ENCODE data around the gene AIG1. TPM values are rescaled to one million over a fixed set of nuclear protein-coding genes. Genes with fewer than 3 reads are reported as not detected.

AIG1 gene
- polyA plus RNA-seq, 1 of the 3 experiments (the other 2 are of a cell fraction) = 36.8 TPM

GRCh38 chr6:143323729-143324470 lies 263.2 kb downstream of the AIG1 start:
- Histone ChIP-seq H3K27ac (ENCODE audit: low read depth in 2 of 2, low read length in 1 of 2) (no peak overlapping the region), H3F3A (replicated peaks; ENCODE audit: insufficient read depth) (peaks cover 3% of the 10 kb centered on the region), H3K9me3 (no peaks in the 10 kb centered on the region), H3K4me3 (ENCODE audit: low read depth in 2 of 2, low read length in 1 of 2) (no peak overlapping the region), H3K9ac (no peak overlapping the region), H3K9me2 (no peaks in the 10 kb centered on the region), H3K36me3 (replicated peaks in 1 of 2; ENCODE audit: control insufficient read depth in 1 of 2, insufficient read depth in 2 of 2, low read length in 1 of 2) (no peaks in the 10 kb centered on the region), H2AFZ (ENCODE audit: low read depth) (no peak overlapping the region), H3K4me2 (no peak overlapping the region), H3K4me1 (ENCODE audit: control insufficient read depth in 1 of 2, insufficient read depth in 2 of 2, low read depth in 1 of 2, low read length in 1 of 2) (no peaks in the 10 kb centered on the region), H3K27me3 (ENCODE audit: insufficient read depth) (no peaks in the 10 kb centered on the region), H4K20me1 (ENCODE audit: insufficient read depth) (no peaks in the 10 kb centered on the region), H3K79me2 (ENCODE audit: insufficient read depth) (no peaks in the 10 kb centered on the region)
- TF ChIP-seq EP300 (IDR thresholded peaks at IDR 0.05; ENCODE audit: borderline replicate concordance in 1 of 2, low read depth in 1 of 2, low read length in 1 of 2) = no peak
- no peak for TF ChIP-seq PBX3 (IDR thresholded peaks at IDR 0.05)
- TF ChIP-seq RFX5 (IDR thresholded peaks at IDR 0.05; ENCODE audit: low read length) = no peak
- TF ChIP-seq RXRA (IDR thresholded peaks at IDR 0.05; ENCODE audit: borderline replicate concordance, low read depth) = no peak
- TF ChIP-seq MEF2A (IDR thresholded peaks at IDR 0.05; ENCODE audit: borderline replicate concordance, low read depth) = no peak
- TF ChIP-seq USF1 (IDR thresholded peaks at IDR 0.05; ENCODE audit: borderline replicate concordance, low read depth) = no peak
- TF ChIP-seq MAX (IDR thresholded peaks at IDR 0.05; ENCODE audit: low read depth) = no peak
- no peak for TF ChIP-seq TAF1 (IDR thresholded peaks at IDR 0.05; ENCODE audit: borderline replicate concordance, low read depth, low read length)
- ChIA-PET CTCF (interaction anchor here (1.4 kb wide), 1 partner anchor 14 kb away, joined by 4 read pairs; no protein-coding TSS in a partner anchor), POLR2A (no interaction called here)
- DNase-seq = no peak
- 89% methylated on average over 3 of the region's 3 CpGs for WGBS (ENCODE audit: low lambda C conversion rate)

GRCh38 chr6:143325379-143326140 lies 264.9 kb downstream of the AIG1 start:
- 0 out of 4 replicates have a peak overlapping the region, but pooled peaks of 1 of the 2 experiments have one; percentile 11 for H3K27ac ChIP-seq (ENCODE audit: low read depth in 2 of 2, low read length in 1 of 2)
- peaks cover 3% of the 10 kb centered on the region for H3F3A ChIP-seq (replicated peaks; ENCODE audit: insufficient read depth)
- no peak overlapping the region for H3K4me3 ChIP-seq (ENCODE audit: low read depth in 2 of 2, low read length in 1 of 2)
- ChIA-PET CTCF (interaction anchor here (1.5 kb wide), 1 partner anchor 12 kb away, joined by 8 read pairs; no protein-coding TSS in a partner anchor), POLR2A (no interaction called here)
- H3K4me2 ChIP-seq = no peak overlapping the region
- H3K4me1 ChIP-seq (ENCODE audit: control insufficient read depth in 1 of 2, insufficient read depth in 2 of 2, low read depth in 1 of 2, low read length in 1 of 2) = no peaks in the 10 kb centered on the region
- H3K36me3 ChIP-seq (replicated peaks in 1 of 2; ENCODE audit: control insufficient read depth in 1 of 2, insufficient read depth in 2 of 2, low read length in 1 of 2) = no peaks in the 10 kb centered on the region
- 83% methylated on average over 1 of the region's 1 CpG for WGBS (ENCODE audit: low lambda C conversion rate)
- H3K9ac ChIP-seq = no peak overlapping the region
- H3K27me3 ChIP-seq (ENCODE audit: insufficient read depth) = no peaks in the 10 kb centered on the region
- no peaks in the 10 kb centered on the region for H3K9me3 ChIP-seq
- no peaks in the 10 kb centered on the region for H3K79me2 ChIP-seq (ENCODE audit: insufficient read depth)
- H4K20me1 ChIP-seq (ENCODE audit: insufficient read depth) = no peaks in the 10 kb centered on the region
- DNase-seq = no peak
- H3K9me2 ChIP-seq = no peaks in the 10 kb centered on the region
- H2AFZ ChIP-seq (ENCODE audit: low read depth) = no peak overlapping the region
- TF ChIP-seq TEAD4 (IDR thresholded peaks at IDR 0.05; ENCODE audit: borderline replicate concordance, insufficient read depth) (no peak), CHD2 (IDR thresholded peaks at IDR 0.05; ENCODE audit: low read length, partially characterized antibody) (no peak), ZBTB33 (IDR thresholded peaks at IDR 0.05; ENCODE audit: borderline replicate concordance, low read depth) (no peak), EP300 (IDR thresholded peaks at IDR 0.05; ENCODE audit: borderline replicate concordance in 1 of 2, low read depth in 1 of 2, low read length in 1 of 2) (peak in 1 of 2 experiments; percentile 51; a peak in 1 of 4 replicates), PBX3 (IDR thresholded peaks at IDR 0.05) (peak; percentile 83), CTCF (IDR thresholded peaks at IDR 0.05) (no peak), MAX (IDR thresholded peaks at IDR 0.05; ENCODE audit: low read depth) (no peak), RFX5 (IDR thresholded peaks at IDR 0.05; ENCODE audit: low read length) (no peak), FOSL2 (IDR thresholded peaks at IDR 0.05; ENCODE audit: borderline replicate concordance, low read depth) (peak; percentile 47; the same call in 1 of the 2 replicates), NFIC (IDR thresholded peaks at IDR 0.05; ENCODE audit: borderline replicate concordance) (0 out of 2 replicates have a peak, but pooled peaks have one; percentile 22)
